Liver (tissue), 9 donors: ENCODE measurements around the gene SPHKAP. TPM values are rescaled to one million over a fixed set of nuclear protein-coding genes. Genes with fewer than 3 reads are reported as not detected.

Source experiments
- DNase-seq: peaks from one replicate; pipeline ENCODE4 v3.0.0-alpha.2; 2017; ENCODE audit warnings: low spot score
- H3K27ac ChIP-seq, 2 donors: one replicate each; pipeline ENCODE4 v1.7.0; 2013; ENCODE audit warnings: inconsistent platforms in 2 of 2, low read length in 2 of 2, control low read depth in 1 of 2, low read depth in 1 of 2, mild to moderate bottlenecking in 1 of 2
- H3K27me3 ChIP-seq, 4 donors: one replicate each; pipeline versions ENCODE4 v1.6.1 to v1.7.0; 2013; ENCODE audit warnings: low read length in 3 of 4, inconsistent platforms in 1 of 4, mild to moderate bottlenecking in 1 of 4, moderate library complexity in 1 of 4; ENCODE audit not compliant: control insufficient read depth in 4 of 4, insufficient read depth in 4 of 4
- H3K36me3 ChIP-seq, 4 donors: one replicate each; pipeline versions ENCODE4 v1.6.1 to v1.7.0; 2013; ENCODE audit warnings: low read length in 3 of 4, mild to moderate bottlenecking in 3 of 4, low read depth in 1 of 4, moderate library complexity in 1 of 4; ENCODE audit not compliant: control insufficient read depth in 4 of 4, insufficient read depth in 3 of 4
- H3K4me1 ChIP-seq, 4 donors: one replicate each; pipeline versions ENCODE4 v1.6.1 to v1.7.0; 2013; ENCODE audit warnings: low read length in 3 of 4, mild to moderate bottlenecking in 3 of 4, moderate library complexity in 1 of 4; ENCODE audit not compliant: control insufficient read depth in 4 of 4, insufficient read depth in 4 of 4
- H3K4me3 ChIP-seq, 3 donors: one replicate each; pipeline versions ENCODE4 v1.6.1 to v1.7.0; 2013; ENCODE audit warnings: low read length in 3 of 3, control low read depth in 1 of 3, low read depth in 1 of 3, mild to moderate bottlenecking in 1 of 3
- H3K9ac ChIP-seq, 2 donors: one replicate each; pipeline ENCODE4 v1.7.0; 2013; ENCODE audit warnings: low read length in 2 of 2, mild to moderate bottlenecking in 2 of 2, moderate library complexity in 2 of 2, control low read depth in 1 of 2, low read depth in 1 of 2
- H3K9me3 ChIP-seq, 4 donors: one replicate each; pipeline versions ENCODE4 v1.6.1 to v1.7.0; 2013; ENCODE audit warnings: low read length in 3 of 4; ENCODE audit not compliant: control insufficient read depth in 4 of 4
- EGR1 ChIP-seq, 2 donors: IDR thresholded peaks; 2 replicates each; pipeline ENCODE4 v1.6.1; 2016 to 2018; ENCODE audit warnings: antibody characterized with exemption in 2 of 2, low read depth in 2 of 2
- FOXA1 ChIP-seq: IDR thresholded peaks from 2 replicates; pipeline ENCODE4 v1.6.1; 2016; ENCODE audit warnings: antibody characterized with exemption
- FOXA2 ChIP-seq: IDR thresholded peaks from 2 replicates; pipeline ENCODE4 v1.6.1; 2016; ENCODE audit warnings: antibody characterized with exemption
- GABPA ChIP-seq, 2 donors: IDR thresholded peaks in 1 of 2; conservative IDR thresholded peaks in 1 of 2; 2 replicates each; pipeline ENCODE4 v1.6.1; 2016; ENCODE audit warnings: antibody characterized with exemption in 2 of 2, mild to moderate bottlenecking in 1 of 2, moderate library complexity in 1 of 2
- HNF4A ChIP-seq, 2 donors: conservative IDR thresholded peaks; 2 replicates each; pipeline ENCODE4 v1.6.1; 2016; ENCODE audit warnings: antibody characterized with exemption in 2 of 2, mild to moderate bottlenecking in 2 of 2
- HNF4G ChIP-seq: IDR thresholded peaks from 2 replicates; pipeline ENCODE4 v1.6.1; 2016; ENCODE audit warnings: antibody characterized with exemption
- JUND ChIP-seq, 2 donors: IDR thresholded peaks; 2 replicates each; pipeline ENCODE4 v1.6.1; 2016; ENCODE audit warnings: antibody characterized with exemption in 2 of 2
- RAD21 ChIP-seq, 2 donors: IDR thresholded peaks; 2 replicates each; pipeline ENCODE4 v1.6.1; 2016; ENCODE audit warnings: antibody characterized with exemption in 2 of 2, mild to moderate bottlenecking in 2 of 2
- RXRA ChIP-seq, 2 donors: IDR thresholded peaks; 2 replicates each; pipeline ENCODE4 v1.6.1; 2017 to 2018; ENCODE audit warnings: antibody characterized with exemption in 2 of 2, mild to moderate bottlenecking in 1 of 2
- SP1 ChIP-seq: IDR thresholded peaks from 2 replicates; pipeline ENCODE4 v1.6.1; 2018; ENCODE audit warnings: antibody characterized with exemption, mild to moderate bottlenecking
- TAF1 ChIP-seq: conservative IDR thresholded peaks from 2 replicates; pipeline ENCODE4 v1.6.1; 2016; ENCODE audit warnings: antibody characterized with exemption, mild to moderate bottlenecking
- YY1 ChIP-seq: IDR thresholded peaks from 2 replicates; pipeline ENCODE4 v1.6.1; 2016; ENCODE audit warnings: antibody characterized with exemption, mild to moderate bottlenecking
- WGBS: extraction: QIAGEN DNeasy Blood & Tissue Kit; methylation state at CpG from one replicate; pipeline ENCODE4 v1.1.7; 2013; 5-methylcytosine and 5-hydroxymethylcytosine counted together
- polyA plus RNA-seq, 2 donors: library from polyadenylated mRNA; stranded (reverse) in 1 of 2; unstranded in 1 of 2; fragments of 200-250 nt in 1 of 2; fragments of >200 nt in 1 of 2; fragmentation: Nextera tagmentation in 1 of 2; extraction: Ambion mirVana in 1 of 2; gene quantifications; one replicate each; pipeline versions ENCODE4 v1.2.1 to v1.2.3, GENCODE V29; 2013 to 2015
- total RNA-seq, 2 donors: library from RNA; depleted of rRNA; stranded (reverse); fragments of >200 nt; gene quantifications; one replicate each; pipeline ENCODE4 v1.2.3, GENCODE V29; 2014
- TF ChIP-seq, protein P1 (sequence below): fragments of 150-350 bp; IDR thresholded peaks from 2 replicates; pipeline ENCODE4 v1.5.1; 2017; ENCODE audit warnings: improper control_type of control experiment, low read depth, low read length; ENCODE audit not compliant: missing input control
- TF ChIP-seq, protein P2 (sequence below): IDR thresholded peaks from 2 replicates; pipeline ENCODE4 v1.6.1; 2016; ENCODE audit warnings: antibody characterized with exemption
- TF ChIP-seq, protein P3 (sequence below): IDR thresholded peaks from 2 replicates; pipeline ENCODE4 v1.6.1; 2016; ENCODE audit warnings: antibody characterized with exemption, mild to moderate bottlenecking
- TF ChIP-seq, protein P4 (sequence below): IDR thresholded peaks from 2 replicates; pipeline ENCODE4 v1.6.1; 2016; ENCODE audit warnings: antibody characterized with exemption
- TF ChIP-seq, protein P5 (sequence below): IDR thresholded peaks from 2 replicates; pipeline ENCODE4 v1.6.1; 2016; ENCODE audit warnings: antibody characterized with exemption
- donor health status: healthy.
- donor health status: healthy.
- donor health status: healthy.
- donor health status: healthy.
- donor health status: healthy.

Gene SPHKAP
- total and polyA plus RNA-seq, 4 donors, result not detected

DNA sequence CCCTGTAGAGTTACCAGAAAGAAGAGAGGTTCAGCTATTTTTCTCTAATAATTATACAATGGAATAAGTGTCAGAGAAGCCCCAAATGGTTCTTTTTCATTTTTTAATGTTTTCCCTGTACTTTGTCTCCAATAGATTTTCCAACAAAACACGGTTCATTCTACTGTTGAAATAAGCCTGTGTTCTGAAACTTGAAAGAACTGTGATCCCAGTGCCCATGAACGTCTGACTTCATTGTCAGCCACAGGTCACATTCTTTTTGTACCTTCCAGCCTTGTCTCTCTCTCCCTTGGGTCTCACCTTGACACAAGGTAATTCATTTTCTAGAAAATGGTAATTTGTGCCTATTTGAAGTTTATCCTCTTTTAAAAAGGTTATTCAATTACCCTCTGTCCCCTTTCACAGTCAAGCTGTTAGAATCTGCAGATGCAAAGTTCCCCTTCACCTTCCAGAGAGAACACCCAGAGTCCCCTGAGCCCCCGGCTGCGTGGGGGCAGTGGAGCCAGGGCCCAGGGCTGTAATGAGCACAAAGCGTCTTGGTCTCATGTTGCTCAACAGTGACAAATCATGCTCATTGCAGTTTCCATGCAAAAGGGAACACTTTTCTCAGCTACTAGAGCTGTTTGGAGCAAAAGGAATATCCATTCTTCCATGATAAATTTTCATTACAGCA, 115.2 kb downstream of the SPHKAP start:
- WGBS, result 45% methylated on average over 5 of the region's 5 CpGs
- H3K27ac ChIP-seq, result no peak overlapping the region
- H3K4me3 ChIP-seq, result no peak overlapping the region
- no peaks in the 10 kb centered on the region for H3K4me1 ChIP-seq
- H3K27me3 ChIP-seq, result peaks cover 0 to 3% (median 1%) of the 10 kb centered on the region in 4 donors
- no peak for TF ChIP-seq JUND (IDR thresholded peaks at IDR 0.05)
- TF ChIP-seq EGR1 (IDR thresholded peaks at IDR 0.05; ENCODE audit: low read depth in 2 of 2), result no peak
- TF ChIP-seq TAF1, result no peak
- no peak for TF ChIP-seq YY1
- TF ChIP-seq, protein P1, sequence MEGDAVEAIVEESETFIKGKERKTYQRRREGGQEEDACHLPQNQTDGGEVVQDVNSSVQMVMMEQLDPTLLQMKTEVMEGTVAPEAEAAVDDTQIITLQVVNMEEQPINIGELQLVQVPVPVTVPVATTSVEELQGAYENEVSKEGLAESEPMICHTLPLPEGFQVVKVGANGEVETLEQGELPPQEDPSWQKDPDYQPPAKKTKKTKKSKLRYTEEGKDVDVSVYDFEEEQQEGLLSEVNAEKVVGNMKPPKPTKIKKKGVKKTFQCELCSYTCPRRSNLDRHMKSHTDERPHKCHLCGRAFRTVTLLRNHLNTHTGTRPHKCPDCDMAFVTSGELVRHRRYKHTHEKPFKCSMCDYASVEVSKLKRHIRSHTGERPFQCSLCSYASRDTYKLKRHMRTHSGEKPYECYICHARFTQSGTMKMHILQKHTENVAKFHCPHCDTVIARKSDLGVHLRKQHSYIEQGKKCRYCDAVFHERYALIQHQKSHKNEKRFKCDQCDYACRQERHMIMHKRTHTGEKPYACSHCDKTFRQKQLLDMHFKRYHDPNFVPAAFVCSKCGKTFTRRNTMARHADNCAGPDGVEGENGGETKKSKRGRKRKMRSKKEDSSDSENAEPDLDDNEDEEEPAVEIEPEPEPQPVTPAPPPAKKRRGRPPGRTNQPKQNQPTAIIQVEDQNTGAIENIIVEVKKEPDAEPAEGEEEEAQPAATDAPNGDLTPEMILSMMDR, result no peak
- TF ChIP-seq FOXA1, result no peak
- TF ChIP-seq HNF4G, result no peak
- TF ChIP-seq, protein P2, sequence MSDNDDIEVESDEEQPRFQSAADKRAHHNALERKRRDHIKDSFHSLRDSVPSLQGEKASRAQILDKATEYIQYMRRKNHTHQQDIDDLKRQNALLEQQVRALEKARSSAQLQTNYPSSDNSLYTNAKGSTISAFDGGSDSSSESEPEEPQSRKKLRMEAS, result no peak
- TF ChIP-seq, protein P3, sequence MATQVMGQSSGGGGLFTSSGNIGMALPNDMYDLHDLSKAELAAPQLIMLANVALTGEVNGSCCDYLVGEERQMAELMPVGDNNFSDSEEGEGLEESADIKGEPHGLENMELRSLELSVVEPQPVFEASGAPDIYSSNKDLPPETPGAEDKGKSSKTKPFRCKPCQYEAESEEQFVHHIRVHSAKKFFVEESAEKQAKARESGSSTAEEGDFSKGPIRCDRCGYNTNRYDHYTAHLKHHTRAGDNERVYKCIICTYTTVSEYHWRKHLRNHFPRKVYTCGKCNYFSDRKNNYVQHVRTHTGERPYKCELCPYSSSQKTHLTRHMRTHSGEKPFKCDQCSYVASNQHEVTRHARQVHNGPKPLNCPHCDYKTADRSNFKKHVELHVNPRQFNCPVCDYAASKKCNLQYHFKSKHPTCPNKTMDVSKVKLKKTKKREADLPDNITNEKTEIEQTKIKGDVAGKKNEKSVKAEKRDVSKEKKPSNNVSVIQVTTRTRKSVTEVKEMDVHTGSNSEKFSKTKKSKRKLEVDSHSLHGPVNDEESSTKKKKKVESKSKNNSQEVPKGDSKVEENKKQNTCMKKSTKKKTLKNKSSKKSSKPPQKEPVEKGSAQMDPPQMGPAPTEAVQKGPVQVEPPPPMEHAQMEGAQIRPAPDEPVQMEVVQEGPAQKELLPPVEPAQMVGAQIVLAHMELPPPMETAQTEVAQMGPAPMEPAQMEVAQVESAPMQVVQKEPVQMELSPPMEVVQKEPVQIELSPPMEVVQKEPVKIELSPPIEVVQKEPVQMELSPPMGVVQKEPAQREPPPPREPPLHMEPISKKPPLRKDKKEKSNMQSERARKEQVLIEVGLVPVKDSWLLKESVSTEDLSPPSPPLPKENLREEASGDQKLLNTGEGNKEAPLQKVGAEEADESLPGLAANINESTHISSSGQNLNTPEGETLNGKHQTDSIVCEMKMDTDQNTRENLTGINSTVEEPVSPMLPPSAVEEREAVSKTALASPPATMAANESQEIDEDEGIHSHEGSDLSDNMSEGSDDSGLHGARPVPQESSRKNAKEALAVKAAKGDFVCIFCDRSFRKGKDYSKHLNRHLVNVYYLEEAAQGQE, result no peak
- no peak for TF ChIP-seq RXRA (IDR thresholded peaks at IDR 0.05)
- no peak for TF ChIP-seq GABPA (IDR thresholded peaks at IDR 0.05 in 1 of 2, conservative IDR thresholded peaks at IDR 0.05 in 1 of 2)
- no peak for TF ChIP-seq SP1
- TF ChIP-seq HNF4A (conservative IDR thresholded peaks at IDR 0.05), result no peak
- TF ChIP-seq, protein P4, sequence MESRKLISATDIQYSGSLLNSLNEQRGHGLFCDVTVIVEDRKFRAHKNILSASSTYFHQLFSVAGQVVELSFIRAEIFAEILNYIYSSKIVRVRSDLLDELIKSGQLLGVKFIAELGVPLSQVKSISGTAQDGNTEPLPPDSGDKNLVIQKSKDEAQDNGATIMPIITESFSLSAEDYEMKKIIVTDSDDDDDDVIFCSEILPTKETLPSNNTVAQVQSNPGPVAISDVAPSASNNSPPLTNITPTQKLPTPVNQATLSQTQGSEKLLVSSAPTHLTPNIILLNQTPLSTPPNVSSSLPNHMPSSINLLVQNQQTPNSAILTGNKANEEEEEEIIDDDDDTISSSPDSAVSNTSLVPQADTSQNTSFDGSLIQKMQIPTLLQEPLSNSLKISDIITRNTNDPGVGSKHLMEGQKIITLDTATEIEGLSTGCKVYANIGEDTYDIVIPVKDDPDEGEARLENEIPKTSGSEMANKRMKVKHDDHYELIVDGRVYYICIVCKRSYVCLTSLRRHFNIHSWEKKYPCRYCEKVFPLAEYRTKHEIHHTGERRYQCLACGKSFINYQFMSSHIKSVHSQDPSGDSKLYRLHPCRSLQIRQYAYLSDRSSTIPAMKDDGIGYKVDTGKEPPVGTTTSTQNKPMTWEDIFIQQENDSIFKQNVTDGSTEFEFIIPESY, result no peak
- TF ChIP-seq RAD21 (IDR thresholded peaks at IDR 0.05), result no peak
- TF ChIP-seq, protein P5, sequence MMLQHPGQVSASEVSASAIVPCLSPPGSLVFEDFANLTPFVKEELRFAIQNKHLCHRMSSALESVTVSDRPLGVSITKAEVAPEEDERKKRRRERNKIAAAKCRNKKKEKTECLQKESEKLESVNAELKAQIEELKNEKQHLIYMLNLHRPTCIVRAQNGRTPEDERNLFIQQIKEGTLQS, result no peak
- TF ChIP-seq FOXA2, result no peak
- H3K36me3 ChIP-seq, result no peaks in the 10 kb centered on the region
- H3K9me3 ChIP-seq, result no peaks in the 10 kb centered on the region
- H3K9ac ChIP-seq, result no peak overlapping the region
- no peak for DNase-seq
